Measurements from ENCODE around the gene CNGA4.

GRCh38 chr11:6251990-6252473 lies 13.1 kb downstream of the CNGA4 start:
- TF ChIP-seq POLR2A (IDR thresholded peaks at IDR 0.05), result no peak
- TF ChIP-seq CTCF (IDR thresholded peaks at IDR 0.05), result no peak
